Left kidney (tissue), 8 donors: Measurements from ENCODE around the gene BRDT. TPM values are rescaled to one million over a fixed set of nuclear protein-coding genes. Genes with fewer than 3 reads are reported as not detected.

Experiments used
- DNase-seq: peaks from one replicate; pipeline ENCODE4 v3.0.0-alpha.2; 2013
- long read RNA-seq, 8 donors: transcript quantifications; one replicate each; lab custom pipeline, GENCODE V29; 2026
- polyA plus RNA-seq: library from polyadenylated mRNA; unstranded; fragments of 120-200 nt; gene quantifications from one replicate; pipeline ENCODE4 v1.2.1, GENCODE V29; 2013; ENCODE audit not compliant: insufficient read length

The BRDT gene
- not detected for polyA plus RNA-seq
- long read RNA-seq, donor 1, result 0 reads
- long read RNA-seq, donor 2, result 0 reads
- long read RNA-seq, donor 3, result 0 reads
- long read RNA-seq, donor 4, result 0 reads
- long read RNA-seq, donor 5, result 0 reads
- long read RNA-seq, donor 6, result 0 reads
- long read RNA-seq, donor 7, result 0 reads
- long read RNA-seq, donor 8, result 0 reads

- no peak for DNase-seq
These were observed at the start of gene BRDT for GRCh38 chr1:91949356-91949699. Gene BRDT (plus strand): TSS chr1:91949401. CDS start chr1:91962755, 13,354 bp downstream.

DNA sequence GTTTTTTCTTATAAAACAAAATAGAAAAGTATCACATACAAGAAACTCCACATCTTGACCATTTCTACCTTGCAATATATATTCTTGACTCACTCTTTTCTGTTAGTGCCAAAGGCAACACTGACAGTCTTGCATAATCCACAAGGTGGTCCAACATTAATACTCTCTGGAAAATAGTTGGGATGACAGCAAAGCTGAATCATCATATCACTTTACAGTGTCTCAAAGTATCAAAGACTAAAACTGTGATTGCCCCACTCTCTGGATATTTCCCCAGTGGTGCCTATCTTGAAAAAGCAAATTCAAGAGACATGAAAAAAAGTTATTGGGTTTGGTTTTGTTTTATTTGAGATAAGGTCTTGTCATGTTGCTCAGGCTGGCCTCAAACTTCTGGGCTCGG lies 48.6 kb upstream of the BRDT start:
- no peak for DNase-seq

DNA sequence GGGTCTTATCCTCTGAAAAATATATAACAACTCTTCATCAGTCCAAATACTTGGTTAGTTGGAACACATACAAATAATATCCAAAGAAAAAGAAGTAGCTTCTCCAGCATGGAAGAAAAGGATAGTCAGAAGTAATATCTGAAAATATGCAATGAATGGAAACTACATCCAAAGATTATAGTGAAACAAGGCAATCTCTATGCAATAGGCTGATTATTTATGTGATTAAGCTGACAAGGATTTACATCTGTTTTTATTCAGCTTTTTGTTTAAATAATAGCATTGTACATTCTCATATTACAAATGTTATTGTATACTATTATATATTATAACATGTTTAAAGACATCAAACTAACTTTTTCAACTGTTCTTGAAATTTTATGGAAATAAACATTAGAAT lies 48.0 kb upstream of the BRDT start:
- no peak for DNase-seq

DNA sequence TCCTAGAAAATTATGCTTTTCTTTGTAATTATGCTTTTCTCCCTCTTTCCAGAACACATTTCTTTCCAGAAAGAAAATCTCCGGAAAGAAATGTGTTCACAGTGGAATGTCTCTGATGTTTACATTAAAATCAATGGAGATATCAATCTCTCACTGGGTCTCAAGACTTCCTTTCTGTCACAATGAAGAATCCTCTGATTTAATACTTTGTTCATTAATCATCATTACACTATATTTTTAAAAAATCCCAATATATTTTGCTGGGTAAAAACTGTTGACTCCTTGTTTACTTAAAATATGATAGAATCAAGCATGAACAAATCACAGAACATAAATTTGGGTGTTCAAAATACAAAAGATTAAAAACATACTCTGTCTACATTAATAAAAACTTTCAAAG lies 36.9 kb upstream of the BRDT start:
- no peak for DNase-seq

DNA sequence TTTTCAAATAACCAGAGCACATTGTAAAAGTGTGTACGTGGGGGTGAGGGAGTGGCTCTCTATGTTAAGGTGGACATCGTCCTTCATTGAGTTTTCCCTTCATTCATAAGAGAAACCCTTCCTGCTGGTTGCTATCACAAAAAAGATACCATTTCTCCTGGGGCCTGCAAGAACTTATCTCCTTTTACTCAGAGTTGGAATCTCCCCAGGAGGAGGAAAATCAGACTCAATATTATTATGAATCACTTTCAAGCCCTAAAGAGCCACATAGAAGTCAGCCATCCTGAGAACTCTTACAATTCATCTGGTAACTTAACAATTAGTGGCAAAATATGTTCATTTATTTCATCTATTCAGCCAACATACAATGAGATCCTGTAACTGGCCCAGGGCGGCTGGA lies 36.2 kb upstream of the BRDT start:
- no peak for DNase-seq

- no peak for DNase-seq
These were observed 33.2 kb upstream of the BRDT start for GRCh38 chr1:91916046-91916445.

DNA sequence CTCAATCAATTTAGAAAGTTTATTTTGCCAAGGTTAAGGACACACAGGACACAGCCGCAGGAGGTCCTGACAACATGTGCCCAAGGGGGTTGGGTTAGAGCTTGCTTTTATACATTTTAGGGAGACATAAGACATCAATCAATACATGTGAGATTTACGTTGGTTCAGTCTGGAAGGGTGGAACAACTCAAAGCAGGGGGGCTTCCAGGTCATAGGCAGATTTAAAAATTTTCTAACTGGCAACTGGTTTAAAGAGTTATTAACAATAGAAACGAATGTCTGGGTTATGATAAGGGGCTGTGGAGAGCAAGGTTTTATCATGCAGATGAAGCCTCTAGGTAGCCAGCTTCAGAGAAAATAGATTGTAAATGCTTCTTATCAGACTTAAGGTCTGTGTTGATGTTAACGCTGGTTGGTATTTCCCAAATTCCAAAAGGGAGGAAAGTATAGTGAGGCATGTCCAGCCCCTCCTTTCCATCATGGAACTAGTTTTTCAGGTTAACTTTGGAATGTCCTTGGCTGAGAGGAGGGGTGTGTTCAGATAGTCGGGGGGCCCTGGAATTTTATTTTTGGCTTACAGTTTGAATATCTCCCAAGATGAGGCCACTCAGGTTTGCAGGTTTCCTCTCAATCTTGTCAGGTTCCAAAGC lies 32.3 kb upstream of the BRDT start:
- no peak for DNase-seq

DNA sequence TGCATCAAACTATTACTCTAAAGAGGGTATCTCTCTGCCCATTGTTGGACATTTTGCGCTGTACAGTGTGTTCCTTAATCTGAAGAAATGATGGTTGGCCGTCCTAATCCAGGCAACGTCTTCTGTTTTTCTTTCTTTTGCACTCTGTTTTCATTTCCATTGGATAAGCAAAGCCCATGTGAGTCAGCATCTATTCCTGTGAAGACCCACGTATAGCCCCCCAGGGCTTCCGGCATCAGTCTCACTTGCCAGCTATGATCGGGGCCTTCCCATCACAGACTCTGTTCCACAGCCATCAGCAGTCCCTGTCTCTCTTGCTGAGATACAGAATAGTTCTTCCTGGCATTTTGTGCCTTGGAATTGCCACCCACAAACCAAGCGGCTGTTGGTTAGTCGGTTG lies 29.2 kb upstream of the BRDT start:
- DNase-seq, result no peak

DNA sequence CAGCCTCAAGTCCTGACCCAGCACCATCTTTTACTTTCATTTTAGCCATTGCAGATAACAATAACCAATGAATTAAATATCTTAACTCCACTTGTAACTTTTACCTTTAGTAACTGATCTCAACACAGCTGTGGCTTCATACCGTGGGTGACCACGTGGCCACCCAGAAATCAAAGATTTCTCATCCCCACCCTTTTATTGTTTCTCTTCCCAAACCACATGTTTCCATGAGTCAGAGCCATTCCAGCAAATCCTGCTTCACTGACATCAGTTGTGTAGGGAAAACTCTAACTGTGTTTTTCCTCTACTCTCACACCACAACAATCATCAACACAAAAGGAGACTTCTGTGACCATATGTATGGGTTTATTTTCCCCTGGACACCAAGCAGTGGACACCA lies 25.1 kb upstream of the BRDT start:
- DNase-seq, result no peak

GRCh38 chr1:91925644-91926435 lies 23.4 kb upstream of the BRDT start:
- no peak for DNase-seq

DNA sequence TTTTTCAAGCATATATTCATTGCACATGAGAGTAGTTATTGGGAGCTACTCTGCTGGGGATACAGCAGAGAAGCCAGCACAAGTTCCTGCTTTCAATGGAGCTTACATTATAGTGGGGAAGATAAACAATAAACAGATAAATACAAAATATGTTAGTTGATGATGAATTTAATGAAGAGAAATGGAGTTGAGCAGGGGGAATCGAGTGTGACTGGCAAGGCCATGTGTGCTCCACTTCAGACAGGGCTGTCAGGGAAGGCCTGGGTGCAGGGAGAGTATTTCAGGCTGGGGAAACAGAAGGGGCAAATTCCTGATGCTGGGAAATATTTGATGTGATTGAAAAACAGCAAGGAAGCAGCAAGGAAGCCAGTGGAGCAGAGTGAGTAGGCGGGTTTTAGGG lies 21.2 kb upstream of the BRDT start:
- no peak for DNase-seq

DNA sequence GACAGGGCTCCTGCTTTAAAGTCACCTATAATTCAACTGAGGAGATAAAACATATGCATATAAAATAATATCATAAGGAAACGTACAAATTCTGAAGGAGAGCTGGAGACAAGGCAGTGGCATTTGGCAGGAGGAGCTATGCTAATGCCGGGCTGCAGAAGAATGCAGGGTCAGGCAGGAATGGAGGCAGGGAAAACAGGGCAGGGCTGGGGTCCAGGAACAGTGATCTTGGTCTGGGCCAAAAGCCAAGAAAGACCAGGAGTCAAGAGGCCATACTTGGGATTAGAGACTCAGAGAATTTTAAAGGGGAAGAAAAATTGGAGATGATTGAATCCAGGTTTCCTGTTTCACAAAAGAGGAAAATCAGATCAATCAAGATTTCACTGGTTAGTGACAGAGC lies 20.0 kb upstream of the BRDT start:
- DNase-seq, result peak; percentile 18

DNA sequence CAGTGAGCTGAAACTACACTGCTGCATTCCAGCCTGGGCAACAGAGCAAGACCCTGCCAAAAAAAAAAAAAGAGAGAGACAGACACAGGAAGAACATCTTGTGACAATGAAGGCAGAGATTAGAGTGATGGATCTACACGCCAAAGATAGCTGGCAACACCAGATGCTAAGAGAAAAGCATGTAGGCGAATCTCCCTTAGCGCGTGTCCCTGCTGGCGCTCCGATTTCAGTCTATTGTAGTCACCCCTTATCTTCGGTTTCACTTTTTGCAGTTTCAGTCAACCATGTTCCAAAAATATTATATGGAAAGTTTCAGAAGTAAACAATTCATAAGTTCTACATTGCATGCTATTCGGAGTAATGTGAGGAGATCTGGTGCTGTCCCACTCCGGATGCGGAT lies 11.6 kb upstream of the BRDT start:
- DNase-seq, result no peak

GRCh38 chr1:91940496-91940895 lies 8.7 kb upstream of the BRDT start:
- DNase-seq, result no peak

- no peak for DNase-seq
These were observed 5.1 kb upstream of the BRDT start for GRCh38 chr1:91944087-91944486.

DNA sequence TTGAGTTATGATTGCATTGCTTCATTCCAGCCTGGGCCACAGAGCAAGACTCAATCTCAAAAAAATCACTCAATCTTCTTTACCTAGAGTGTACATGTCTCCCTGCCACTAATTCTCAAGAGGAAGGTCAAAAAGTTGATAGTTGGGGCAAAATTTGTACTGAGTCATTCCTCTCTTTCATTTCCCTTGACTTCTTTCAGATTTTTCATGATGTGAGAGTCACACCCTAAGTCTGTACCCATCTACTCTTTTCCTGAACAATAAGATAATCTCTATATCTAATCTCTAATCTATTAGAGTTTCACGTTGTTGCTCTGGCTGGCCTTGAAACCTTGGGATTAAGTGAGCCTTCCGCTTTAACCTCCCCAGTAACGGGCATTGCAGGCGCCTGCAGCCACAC lies 1.1 kb upstream of the BRDT start:
- no peak for DNase-seq

- DNase-seq, result no peak
These were observed 473 bp upstream of the BRDT start for GRCh38 chr1:91948501-91949355.

DNA sequence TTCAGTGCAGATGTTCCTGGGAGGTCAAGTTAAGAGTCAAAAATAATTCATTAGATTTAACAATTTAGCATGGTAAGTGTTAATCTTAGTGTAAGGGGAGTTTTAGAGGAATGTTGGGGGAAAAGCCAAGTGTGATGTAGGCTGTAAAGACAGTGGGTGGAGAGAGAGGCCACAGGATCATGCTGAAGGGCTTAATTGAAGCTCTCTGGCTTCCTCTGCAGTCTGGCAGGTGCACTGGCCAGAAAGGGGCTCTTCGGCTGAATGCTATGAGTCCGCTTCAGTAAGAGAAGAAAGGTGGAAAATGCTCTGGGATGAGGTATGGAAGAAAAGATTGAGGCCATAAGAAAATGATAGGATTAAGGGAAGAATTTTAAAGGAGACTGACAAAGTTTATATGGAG lies 3.0 kb downstream of the BRDT start:
- DNase-seq, result no peak

DNA sequence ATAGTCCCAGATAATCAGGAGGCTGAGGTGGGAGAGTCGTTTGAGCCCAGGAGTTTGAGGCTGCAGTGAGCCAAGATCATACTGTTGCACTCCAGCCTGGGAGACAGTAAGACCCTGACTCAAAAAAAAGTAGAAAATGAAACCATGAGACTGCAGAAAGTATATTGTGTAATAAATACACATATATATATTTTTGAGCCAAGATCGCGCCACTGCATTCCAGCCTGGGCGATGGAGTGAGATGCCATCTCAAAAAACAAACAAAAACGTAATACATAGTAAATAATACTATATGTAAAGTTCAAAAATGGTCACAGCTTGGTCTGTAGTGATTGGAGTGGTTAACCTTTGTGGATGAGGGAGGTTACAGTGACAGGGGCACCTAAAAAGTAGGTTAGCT lies 9.7 kb downstream of the BRDT start:
- no peak for DNase-seq

- DNase-seq, result no peak
These were observed 19.1 kb downstream of the BRDT start for GRCh38 chr1:91968334-91968733.

DNA sequence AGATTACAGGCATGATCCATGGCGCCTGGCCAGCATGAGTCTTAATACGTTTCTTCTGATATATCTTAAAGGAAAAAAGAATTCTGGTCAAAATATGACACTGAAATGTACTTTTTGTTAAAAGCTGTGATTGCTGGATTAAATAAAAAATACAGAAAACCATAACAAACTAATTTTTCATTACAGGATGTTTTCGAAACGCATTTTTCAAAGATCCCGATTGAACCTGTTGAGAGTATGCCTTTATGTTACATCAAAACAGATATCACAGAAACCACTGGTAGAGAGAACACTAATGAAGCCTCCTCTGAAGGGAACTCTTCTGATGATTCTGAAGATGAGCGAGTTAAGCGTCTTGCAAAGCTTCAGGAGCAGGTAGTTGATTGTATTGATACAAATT lies 30.2 kb downstream of the BRDT start:
- no peak for DNase-seq

DNA sequence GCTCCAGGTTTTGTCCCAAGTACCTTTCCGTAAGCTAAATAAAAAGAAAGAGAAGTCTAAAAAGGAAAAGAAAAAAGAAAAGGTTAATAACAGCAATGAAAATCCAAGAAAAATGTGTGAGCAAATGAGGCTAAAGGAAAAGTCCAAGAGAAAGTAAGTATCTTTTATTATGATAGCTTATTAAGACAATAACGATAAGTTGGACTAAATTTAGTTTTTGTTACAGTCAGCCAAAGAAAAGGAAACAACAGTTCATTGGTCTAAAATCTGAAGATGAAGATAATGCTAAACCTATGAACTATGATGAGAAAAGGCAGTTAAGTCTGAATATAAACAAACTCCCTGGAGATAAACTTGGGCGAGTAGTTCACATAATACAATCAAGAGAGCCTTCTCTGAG lies 31.5 kb downstream of the BRDT start:
- DNase-seq, result no peak
